ENCODE data around the gene RNASE7.
"Not testable (repeated sequence)": the region's sequence is repeated elsewhere in the genome, so short reads cannot be mapped to it uniquely, and the experiment has no call there.

RNASE7 gene

GRCh38 chr14:21023817-21024584, 18.2 kb upstream of the RNASE7 start:
- no peak for DNase-seq

GRCh38 chr14:21024585-21025370, 17.4 kb upstream of the RNASE7 start, which contains the start of gene NDRG2:
Gene NDRG2, minus strand, starts transcription at chr14:21025061. Its CDS starts 1,746 bp downstream, at chr14:21023315.
- DNase-seq = peak; percentile 69

DNA sequence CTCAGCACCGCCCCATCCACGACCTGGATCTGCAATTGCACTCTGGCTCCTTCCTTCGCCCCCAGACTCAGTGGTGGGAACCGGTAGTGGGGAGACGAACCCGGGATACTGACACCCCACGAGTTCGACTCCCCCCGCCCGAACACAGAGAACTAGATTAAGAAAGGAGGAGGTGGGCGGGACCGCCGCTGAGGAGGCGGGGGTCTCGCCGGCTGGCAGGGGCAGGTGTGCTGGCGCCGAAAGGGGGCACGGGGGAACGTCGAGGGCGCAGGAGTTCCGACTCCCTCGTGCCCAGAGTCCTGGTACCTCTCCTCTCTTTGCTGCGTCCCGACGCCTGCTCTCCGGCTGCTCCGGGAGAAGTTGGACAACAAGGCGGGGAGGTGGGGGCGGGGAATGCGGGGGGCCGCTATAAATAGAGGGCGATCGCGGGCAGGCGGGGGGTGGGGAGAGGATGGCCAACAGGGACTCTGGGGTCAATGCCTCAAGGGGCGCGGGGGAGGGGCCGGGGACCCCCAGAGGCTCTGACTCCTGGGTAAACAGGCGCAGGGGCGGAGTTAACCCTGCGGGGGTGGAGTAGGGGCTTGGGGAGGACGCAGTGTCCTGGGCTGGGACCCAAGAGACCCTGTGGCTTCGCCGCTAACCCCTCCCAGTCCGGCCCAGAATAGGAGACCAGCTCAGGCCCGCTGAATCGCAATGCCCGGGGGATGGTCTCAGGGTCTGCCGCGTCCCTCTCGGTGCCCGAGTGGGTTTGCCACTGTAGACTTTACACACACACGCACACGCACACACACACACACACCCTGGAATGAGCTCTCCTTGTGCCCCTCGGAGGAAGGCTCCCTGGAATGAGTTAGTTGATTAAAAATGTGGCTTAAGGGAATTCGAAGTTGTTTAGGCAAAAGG, 16.5 kb upstream of the RNASE7 start:
- no peak for DNase-seq

- DNase-seq = no peak
These were observed 15.7 kb upstream of the RNASE7 start for GRCh38 chr14:21026274-21026987.

GRCh38 chr14:21026988-21027315, 15.2 kb upstream of the RNASE7 start:
- DNase-seq = no peak

DNA sequence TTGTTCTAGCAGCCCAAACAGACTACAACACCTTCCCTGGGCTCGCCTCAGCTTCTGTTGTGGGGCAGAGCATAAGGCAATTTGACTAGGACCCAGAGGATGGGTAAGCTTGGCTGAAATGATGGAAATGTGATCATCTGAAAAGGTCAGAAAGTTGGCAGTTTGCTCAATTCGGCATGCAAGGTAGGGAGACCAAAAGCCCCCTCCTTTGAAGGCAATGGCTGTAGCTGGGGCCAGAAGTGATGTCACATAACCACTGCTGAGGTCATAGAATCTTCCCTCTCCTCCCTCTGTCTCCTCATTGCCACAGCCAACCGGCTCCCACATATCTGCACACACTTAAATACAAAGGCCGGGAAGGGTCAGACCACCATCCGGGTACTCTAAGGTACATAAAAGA, 12.2 kb upstream of the RNASE7 start, which contains the start of gene TPPP2:
TPPP2 (plus strand) TSS at position 301 of the 400 bp plus-strand sequence. CDS start 365 bp downstream, outside the sequence.
- no peak for DNase-seq

DNA sequence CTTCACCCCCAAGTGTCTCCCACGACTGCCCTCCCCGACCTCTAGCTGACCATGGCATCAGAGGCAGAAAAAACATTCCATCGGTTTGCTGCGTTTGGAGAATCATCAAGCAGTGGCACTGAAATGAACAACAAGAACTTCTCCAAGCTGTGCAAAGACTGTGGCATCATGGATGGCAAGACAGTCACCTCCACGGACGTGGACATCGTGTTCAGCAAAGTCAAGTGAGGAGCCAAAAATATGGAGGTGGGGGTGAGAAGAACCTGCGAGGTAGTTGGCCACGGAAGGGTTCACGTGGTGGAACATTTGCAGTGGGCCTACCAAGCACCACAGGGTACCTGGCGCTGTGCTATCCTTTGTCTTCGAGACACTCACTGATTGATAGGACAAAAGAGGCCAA, 11.6 kb upstream of the RNASE7 start:
- no peak for DNase-seq

GRCh38 chr14:21032326-21033132, 9.6 kb upstream of the RNASE7 start:
- no peak for DNase-seq

DNA sequence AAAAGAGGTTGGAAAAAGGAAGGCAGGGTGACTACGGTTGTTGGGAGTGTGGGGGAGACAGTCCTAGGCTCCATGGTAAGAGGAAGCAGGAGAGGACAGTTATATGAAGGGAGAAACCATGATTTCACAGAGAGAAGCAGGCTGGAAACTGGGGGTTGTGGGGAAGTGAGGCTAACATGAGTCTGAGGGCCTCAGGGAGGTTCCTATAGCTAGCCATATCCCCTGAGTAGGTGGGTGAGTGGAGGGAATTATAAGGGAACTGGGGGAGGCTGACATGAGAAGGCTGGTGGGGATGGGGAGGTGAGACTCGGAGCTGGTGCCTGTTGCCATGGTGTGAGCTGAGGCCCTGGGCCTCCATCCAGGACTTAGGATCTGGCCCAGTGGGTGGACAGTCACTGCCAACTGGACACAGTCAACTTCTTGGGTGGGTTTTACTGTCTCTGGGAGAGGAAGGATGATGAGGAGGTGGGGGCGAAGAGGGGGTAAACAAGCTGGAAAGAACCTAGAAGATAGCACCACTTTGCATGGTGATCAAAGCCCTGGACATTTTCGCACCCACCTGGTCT, 8.9 kb upstream of the RNASE7 start:
- no peak for DNase-seq

- no peak for DNase-seq
These were observed 7.5 kb upstream of the RNASE7 start, which contains the start of gene RNASE13 for GRCh38 chr14:21034707-21035106. Gene RNASE13, minus strand, starts transcription at chr14:21034807. Its CDS starts 519 bp downstream, at chr14:21034288.

- no peak for DNase-seq
These were observed 5.4 kb upstream of the RNASE7 start for GRCh38 chr14:21036751-21037150.

DNA sequence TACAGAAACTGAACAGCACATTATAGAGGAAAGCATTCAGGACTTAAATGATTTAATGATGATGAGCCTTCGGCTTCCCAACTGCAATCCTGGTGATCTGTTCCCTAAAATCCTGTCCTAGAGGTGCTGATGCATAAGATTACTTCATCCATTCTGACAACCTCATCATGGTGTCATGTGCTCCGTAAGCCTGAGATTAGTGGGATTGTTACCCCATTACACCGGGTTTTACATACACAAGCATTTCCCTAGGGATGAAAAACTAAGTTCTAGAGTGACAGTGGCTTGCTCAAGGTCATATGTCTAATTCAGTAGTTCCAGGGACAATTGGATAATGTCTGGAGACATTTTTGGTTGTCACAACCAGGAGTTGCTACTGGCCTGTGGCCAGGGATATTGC, 5.0 kb upstream of the RNASE7 start:
- DNase-seq = no peak

- no peak for DNase-seq
These were observed 3.4 kb upstream of the RNASE7 start for GRCh38 chr14:21038441-21039422.

DNA sequence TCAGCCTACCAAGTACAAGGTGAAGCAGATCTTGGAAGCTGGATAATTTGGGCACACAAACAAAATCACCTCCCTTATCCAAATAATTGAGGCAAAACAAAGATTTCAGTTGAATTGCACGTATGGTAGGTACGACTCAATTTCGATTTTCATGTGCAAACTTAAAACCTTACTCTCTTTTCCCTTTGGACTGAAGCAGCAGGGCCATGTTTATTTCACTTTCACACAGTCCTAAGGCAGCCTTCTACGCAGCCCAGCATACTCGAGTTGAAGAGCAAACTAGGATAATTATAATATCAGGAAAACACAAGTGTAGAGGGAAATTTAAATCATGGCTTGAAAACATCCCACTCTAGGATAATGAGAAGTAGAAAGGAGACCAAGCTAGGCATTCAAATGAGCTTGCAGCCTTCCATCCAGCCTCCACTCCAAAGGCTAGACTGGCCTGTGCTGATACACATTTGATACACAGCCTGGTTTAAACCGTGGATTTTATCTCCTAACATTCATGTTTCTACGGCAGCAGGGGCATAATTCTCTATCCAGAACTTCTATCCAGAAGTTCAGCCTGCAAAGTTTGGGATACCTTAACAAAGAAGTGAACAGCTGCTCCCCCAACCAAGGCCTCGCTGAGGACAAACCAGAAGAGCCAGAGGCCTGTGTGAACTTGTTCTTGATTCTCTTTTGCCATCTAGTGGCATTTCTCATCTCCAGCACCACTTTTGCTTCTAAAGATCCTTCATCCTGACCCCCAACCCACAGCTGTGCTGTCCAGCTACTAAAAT, 2.4 kb upstream of the RNASE7 start:
- peak; percentile 29 for DNase-seq

- DNase-seq = no peak
These were observed 1.7 kb upstream of the RNASE7 start for GRCh38 chr14:21040370-21040925.

DNA sequence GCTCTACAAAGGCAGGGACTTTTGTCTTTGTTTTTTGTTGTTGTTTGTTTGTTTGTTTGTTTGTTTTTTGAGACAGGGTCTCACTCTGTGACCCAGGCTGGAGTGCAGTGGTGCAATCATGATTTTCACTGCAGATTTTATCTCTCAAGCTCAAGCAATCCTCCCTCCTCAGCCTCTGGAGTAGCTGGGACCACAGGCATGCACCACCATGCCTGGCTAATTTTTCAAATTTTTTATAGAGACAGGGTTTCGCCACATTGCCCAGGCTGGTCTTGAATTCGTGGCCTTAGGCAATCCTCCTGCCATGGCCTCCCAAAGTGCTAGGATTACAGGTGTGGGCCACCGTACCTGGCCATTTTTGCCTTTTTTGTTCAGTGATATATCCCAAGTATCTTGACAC, 1.2 kb upstream of the RNASE7 start:
- not testable (repeated sequence) for DNase-seq

- DNase-seq = no peak
These were observed 756 bp downstream of the RNASE7 start for GRCh38 chr14:21042918-21043317.

GRCh38 chr14:21043387-21043973, 1.3 kb downstream of the RNASE7 start:
- no peak for DNase-seq
